Measurements from ENCODE around the gene BID.

Gene BID

GRCh38 chr22:17774206-17774925 lies at the start of gene BID:
BID (minus strand) TSS chr22:17774469; CDS start chr22:17750116, 24,353 bp downstream.
- intact Hi-C loops (cut with DNase I), result no loop called here
- DNase-seq, result peak in 11 of 42 donors; percentile 33 to 64 (median 54)

- intact Hi-C loops (cut with DNase I), result no loop called here
- DNase-seq, result no peak
Observed at GRCh38 chr22:17823964-17824363, 49.7 kb upstream of the BID start.

- peak in 6 of 42 donors; percentile 23 to 45 (median 38) for DNase-seq
- intact Hi-C loops (cut with DNase I), result no loop called here
Observed at GRCh38 chr22:17823226-17823625, 49.0 kb upstream of the BID start.

GRCh38 chr22:17822087-17822486 lies 47.8 kb upstream of the BID start:
- no peak for DNase-seq
- intact Hi-C loops (cut with DNase I), result no loop called here

- intact Hi-C loops (cut with DNase I), result no loop called here
Observed at GRCh38 chr22:17820879-17821439, 46.7 kb upstream of the BID start.

GRCh38 chr22:17818649-17819048 lies 44.4 kb upstream of the BID start:
- DNase-seq, result no peak
- intact Hi-C loops (cut with DNase I), result no loop called here

More at GRCh38 chr22:17820879-17821439, 46.7 kb upstream of the BID start:
- DNase-seq, result no peak

- intact Hi-C loops (cut with DNase I), result no loop called here
- DNase-seq, result no peak
Observed at GRCh38 chr22:17818180-17818579, 43.9 kb upstream of the BID start.

- intact Hi-C loops (cut with DNase I), result no loop called here
Observed at GRCh38 chr22:17817511-17818065, 43.3 kb upstream of the BID start.

GRCh38 chr22:17817079-17817478 lies 42.8 kb upstream of the BID start:
- no peak for DNase-seq
- intact Hi-C loops (cut with DNase I), result no loop called here

More at GRCh38 chr22:17817511-17818065, 43.3 kb upstream of the BID start:
- DNase-seq, result no peak

- intact Hi-C loops (cut with DNase I), result no loop called here
Observed at GRCh38 chr22:17816649-17817048, 42.4 kb upstream of the BID start.

GRCh38 chr22:17815703-17816254 lies 41.5 kb upstream of the BID start:
- DNase-seq, result no peak
- intact Hi-C loops (cut with DNase I), result no loop called here

More at GRCh38 chr22:17816649-17817048, 42.4 kb upstream of the BID start:
- DNase-seq, result no peak

GRCh38 chr22:17814830-17815229 lies 40.6 kb upstream of the BID start:
- intact Hi-C loops (cut with DNase I), result no loop called here

GRCh38 chr22:17814084-17814483 lies 39.8 kb upstream of the BID start:
- intact Hi-C loops (cut with DNase I), result no loop called here
- no peak for DNase-seq

More at GRCh38 chr22:17814830-17815229, 40.6 kb upstream of the BID start:
- DNase-seq, result no peak

GRCh38 chr22:17811119-17811518 lies 36.9 kb upstream of the BID start:
- intact Hi-C loops (cut with DNase I), result no loop called here
- no peak for DNase-seq

- intact Hi-C loops (cut with DNase I), result no loop called here
- DNase-seq, result no peak
Observed at GRCh38 chr22:17810570-17811116, 36.4 kb upstream of the BID start.

GRCh38 chr22:17808693-17809403 lies 34.6 kb upstream of the BID start:
- DNase-seq, result no peak
- intact Hi-C loops (cut with DNase I), result no loop called here

GRCh38 chr22:17807578-17808410 lies 33.5 kb upstream of the BID start:
- no peak for DNase-seq
- intact Hi-C loops (cut with DNase I), result no loop called here

- intact Hi-C loops (cut with DNase I), result no loop called here
- no peak for DNase-seq
Observed at GRCh38 chr22:17807086-17807485, 32.8 kb upstream of the BID start.

Measured in head of caudate nucleus (tissue), 42 donors.